ENCODE results near the gene GRIA3.
"Not testable (repeated sequence)": the region's sequence is repeated elsewhere in the genome, so short reads cannot be mapped to it uniquely, and the experiment has no call there.

GRIA3 gene

GRCh38 chrX:123339221-123339905, 155.3 kb downstream of the GRIA3 start:
- in situ Hi-C loops (cut with HindIII; ENCODE audit: low sequenced_read_pairs), result no loop called here

- in situ Hi-C loops (cut with HindIII; ENCODE audit: low sequenced_read_pairs), result no loop called here
Measured at GRCh38 chrX:123340696-123341095, 156.6 kb downstream of the GRIA3 start.

DNA sequence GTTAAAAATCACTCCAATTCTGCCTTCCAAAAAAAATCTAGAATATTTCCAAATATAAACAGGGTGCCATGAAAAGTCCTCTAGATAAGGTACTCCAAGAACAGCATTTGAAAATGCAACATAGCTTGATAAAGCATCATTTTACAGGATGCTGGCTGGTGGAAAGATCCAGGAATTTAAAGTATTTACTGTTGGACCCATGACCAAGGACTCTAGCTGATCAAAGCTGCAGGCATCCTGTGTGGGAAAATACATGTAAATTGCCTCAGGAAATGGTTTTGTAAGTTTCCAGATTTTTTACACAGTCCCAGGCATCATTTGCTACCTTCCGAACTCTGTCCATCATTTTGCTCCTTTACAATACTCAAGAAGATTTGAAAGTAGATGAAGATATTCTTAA, 164.4 kb downstream of the GRIA3 start:
- in situ Hi-C loops (cut with HindIII; ENCODE audit: low sequenced_read_pairs), result no loop called here

DNA sequence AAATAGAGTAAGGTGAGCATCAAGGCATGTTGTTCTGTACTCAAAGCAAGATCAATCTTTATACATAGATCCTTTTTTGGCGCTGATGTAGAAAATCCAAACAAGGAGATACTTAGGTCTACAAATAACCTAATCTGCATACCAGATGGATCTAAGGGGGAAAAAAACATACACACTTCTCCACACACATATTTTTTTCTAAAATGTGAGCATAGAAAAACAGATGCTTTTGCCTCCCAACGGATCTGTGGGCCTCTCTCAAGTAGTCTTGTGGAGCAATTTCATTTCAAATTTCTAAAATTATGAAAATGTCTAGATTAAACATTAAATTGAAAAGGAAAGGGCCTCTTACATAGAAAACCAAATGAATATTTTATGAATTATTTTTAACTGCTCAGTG, 166.1 kb downstream of the GRIA3 start:
- in situ Hi-C loops (cut with HindIII; ENCODE audit: low sequenced_read_pairs), result no loop called here

DNA sequence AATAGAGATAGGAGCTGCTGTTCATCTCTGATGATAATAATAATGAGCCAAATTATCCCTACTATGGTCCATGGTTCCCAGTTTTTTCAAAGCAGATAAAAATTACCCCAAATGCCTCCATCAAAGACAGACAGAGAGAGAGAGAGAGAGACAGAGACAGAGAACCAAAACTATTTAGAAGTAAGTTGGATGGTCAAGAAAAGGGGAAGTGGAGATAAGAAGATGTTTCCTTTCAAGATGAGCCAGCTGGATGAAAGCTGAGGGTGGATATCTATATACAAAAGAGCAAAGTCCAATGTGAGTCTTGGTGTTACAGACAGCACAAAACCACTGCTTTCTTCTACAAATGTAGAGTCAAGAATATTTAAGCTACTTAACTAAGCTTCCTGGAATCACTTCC, 173.9 kb downstream of the GRIA3 start:
- in situ Hi-C loops (cut with HindIII; ENCODE audit: low sequenced_read_pairs), result no loop called here

DNA sequence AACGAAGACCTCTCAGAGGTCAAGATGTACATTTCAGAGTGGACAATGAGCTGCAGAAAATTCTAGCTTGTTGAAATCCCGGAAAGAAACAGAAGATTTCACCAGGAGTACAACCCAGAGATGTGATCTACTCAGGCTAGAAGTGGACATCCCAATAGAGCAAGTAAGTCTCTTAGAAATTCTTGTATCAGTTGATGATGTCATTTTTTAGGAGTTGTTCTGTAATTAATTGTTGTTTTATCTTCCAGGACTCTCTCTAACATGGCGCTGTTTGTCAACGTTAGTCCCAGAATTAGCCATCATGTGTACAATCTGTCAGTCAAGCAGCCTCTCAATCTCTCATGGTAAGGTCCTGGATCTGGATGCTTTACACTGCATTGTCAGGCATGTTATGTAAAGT, 174.4 kb downstream of the GRIA3 start:
- in situ Hi-C loops (cut with HindIII; ENCODE audit: low sequenced_read_pairs), result no loop called here

GRCh38 chrX:123361371-123361770, 177.3 kb downstream of the GRIA3 start:
- in situ Hi-C loops (cut with HindIII; ENCODE audit: low sequenced_read_pairs), result no loop called here

DNA sequence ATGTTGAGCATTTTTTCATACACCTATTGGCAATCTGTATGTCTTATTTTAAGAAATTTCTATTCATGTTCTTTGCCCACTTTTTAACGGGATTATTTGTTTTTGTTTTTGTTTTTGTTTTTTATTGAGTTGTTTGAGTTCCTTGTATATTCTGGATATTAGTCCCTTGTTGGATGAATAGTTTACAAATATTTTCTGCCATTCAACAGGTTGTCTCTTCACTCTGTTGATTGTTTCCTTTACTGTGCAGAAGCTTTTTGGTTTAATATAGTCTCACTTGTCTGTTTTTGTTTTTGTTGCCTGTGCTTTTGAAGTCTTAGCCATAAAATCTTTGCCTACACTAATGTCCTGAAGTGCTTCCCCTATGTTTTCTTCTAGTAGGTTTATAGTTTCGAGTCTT, 202.1 kb downstream of the GRIA3 start:
- in situ Hi-C loops (cut with HindIII; ENCODE audit: low sequenced_read_pairs), result not testable (repeated sequence)

- in situ Hi-C loops (cut with HindIII; ENCODE audit: low sequenced_read_pairs), result no loop called here
Measured at GRCh38 chrX:123392921-123393320, 208.8 kb downstream of the GRIA3 start.

DNA sequence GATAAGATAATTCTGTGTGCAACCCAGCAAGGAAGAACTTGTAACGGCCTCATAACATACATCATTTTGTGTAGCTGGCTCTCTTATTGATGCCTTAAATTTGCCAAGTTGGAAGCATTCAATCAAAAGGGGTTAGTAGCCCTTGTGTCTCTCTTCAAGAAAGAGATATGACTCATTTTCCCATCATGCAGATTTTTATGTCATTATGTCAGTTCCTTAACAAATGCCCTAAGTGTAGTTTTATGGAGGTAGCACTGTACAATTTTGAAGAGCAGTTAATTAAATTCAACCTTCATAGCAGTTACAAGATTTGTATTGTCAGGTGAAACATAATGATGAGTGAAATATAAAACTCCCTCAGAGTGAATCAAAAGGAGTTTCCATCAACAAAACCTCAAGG, 215.6 kb downstream of the GRIA3 start:
- in situ Hi-C loops (cut with HindIII; ENCODE audit: low sequenced_read_pairs), result no loop called here

DNA sequence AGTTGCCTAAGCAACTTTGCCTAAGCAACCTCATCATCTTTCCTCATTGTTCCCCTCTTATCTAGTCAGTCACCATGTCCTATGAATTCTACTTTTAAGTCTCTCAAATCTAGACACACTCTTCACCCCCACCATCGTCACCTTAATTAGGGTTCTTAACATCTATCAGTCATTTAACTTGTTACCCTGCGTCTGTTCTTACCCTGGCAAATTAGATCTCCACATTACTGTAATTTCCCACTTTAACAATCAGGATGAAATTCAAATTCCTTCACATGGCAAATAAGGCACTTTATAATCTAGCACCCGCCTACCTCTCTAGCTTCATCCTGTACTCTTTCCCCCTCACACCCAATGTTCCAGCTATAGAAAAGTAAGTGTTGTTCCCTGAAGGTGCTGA, 221.2 kb downstream of the GRIA3 start:
- in situ Hi-C loops (cut with HindIII; ENCODE audit: low sequenced_read_pairs), result no loop called here

GRCh38 chrX:123408821-123409737, 225.0 kb downstream of the GRIA3 start:
- in situ Hi-C loops (cut with HindIII; ENCODE audit: low sequenced_read_pairs), result no loop called here

GRCh38 chrX:123422875-123423274, 238.8 kb downstream of the GRIA3 start:
- in situ Hi-C loops (cut with HindIII; ENCODE audit: low sequenced_read_pairs), result no loop called here

GRCh38 chrX:123424546-123424945, 240.5 kb downstream of the GRIA3 start:
- in situ Hi-C loops (cut with HindIII; ENCODE audit: low sequenced_read_pairs), result no loop called here

DNA sequence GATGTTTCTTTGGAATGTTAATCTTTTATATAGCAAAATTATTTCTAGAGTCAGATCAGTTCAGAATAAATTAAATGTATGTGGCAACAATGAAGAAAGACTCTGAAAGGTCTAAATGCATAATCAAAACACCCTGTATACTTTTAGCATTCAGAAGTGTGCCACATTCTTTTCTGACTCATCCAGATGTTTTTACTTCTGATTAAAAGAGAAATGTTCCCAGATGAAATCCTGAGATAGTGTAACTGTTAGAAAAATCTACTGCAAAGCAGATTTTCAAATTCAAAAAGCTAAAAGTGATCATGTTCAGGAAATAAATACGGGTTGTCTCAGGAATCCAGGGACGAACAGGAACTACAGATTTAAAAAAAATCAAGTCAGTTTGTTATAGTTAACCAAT, 241.4 kb downstream of the GRIA3 start:
- in situ Hi-C loops (cut with HindIII; ENCODE audit: low sequenced_read_pairs), result no loop called here

GRCh38 chrX:123425904-123426303, 241.8 kb downstream of the GRIA3 start:
- in situ Hi-C loops (cut with HindIII; ENCODE audit: low sequenced_read_pairs), result no loop called here

DNA sequence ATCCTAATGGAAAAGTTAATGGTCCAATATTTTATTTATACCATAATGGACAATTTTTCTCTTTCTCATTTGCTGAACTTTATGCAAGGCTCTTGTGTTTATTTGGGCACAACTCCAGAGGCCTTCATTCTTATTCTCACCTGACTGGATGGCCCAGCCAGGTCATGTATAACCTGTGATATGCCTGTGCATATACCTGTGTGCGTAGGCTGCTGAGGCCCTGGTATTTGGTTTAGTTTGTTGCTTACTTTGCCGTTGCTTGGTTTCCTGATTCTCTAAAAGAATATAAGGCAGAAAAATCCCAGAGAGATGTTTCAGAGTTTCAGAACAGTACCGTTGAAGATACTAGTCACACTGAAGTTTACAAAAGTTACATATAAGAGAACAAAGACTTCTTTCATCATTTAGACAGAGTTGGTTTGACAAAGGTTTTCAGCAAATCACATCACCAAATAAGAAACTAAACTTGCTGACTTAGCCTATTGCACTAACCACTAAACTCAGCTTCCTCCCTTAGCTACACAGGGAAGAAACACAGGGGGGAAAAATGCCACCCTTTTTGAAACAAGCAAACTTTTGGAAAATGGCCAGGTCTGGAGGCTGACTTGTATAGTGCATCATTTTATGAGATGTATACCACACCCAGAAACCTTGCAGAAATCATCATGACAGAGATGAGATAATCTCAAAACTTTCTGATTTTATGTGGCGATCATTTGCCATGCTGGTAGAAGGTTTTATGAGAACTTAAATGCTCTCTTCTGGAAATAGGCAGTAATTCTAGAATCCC, 248.5 kb downstream of the GRIA3 start:
- in situ Hi-C loops (cut with HindIII; ENCODE audit: low sequenced_read_pairs), result no loop called here

DNA sequence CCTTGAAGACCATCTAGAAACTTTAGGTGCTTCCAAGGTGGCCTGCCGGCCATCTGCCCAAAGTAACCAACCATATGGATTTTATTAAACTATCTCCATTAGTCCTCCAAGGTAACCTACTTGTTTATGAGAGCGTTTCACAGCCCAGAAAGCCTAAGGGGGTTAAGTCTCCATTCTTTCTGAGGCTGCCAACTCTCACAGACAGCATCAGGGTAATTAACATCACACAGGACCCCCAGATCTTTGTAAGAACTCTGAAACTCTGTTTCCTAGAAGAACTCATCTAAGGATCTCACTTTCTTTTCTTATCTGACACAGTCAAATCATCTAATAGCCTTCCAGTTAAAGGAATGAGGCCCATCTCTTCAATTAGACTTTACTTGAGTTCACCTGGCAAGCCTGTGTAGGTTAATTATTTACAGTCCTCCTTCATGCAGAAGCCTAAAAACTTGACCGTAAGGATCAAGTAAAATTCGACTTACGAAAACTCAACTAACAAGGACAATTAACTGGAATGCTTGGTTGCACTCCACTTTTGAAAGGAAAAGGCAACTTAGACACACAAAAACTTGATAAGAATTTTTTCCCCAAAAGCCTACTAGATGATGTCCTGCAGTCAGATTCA, 252.5 kb downstream of the GRIA3 start:
- in situ Hi-C loops (cut with HindIII; ENCODE audit: low sequenced_read_pairs), result no loop called here

DNA sequence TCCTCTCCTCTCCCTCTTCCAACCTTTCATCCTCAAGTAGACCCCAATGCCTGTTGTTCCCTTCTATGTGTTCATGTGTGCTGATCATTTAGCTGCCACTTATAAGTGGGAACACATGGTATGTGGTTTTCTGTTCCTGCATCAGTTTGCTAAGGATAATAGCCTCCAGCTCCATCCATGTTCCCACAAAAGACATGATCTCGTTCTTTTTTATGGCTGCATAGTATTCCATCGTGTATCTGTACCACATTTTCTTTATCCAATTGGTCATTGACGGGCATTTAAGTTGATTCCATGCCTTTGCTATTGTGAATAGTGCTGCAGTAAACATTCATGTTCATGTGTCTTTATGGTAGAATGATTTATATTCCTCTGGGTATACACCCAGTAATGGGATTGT, 255.8 kb downstream of the GRIA3 start:
- in situ Hi-C loops (cut with HindIII; ENCODE audit: low sequenced_read_pairs), result not testable (repeated sequence)

- in situ Hi-C loops (cut with HindIII; ENCODE audit: low sequenced_read_pairs), result no loop called here
Measured at GRCh38 chrX:123442764-123443163, 258.7 kb downstream of the GRIA3 start.

DNA sequence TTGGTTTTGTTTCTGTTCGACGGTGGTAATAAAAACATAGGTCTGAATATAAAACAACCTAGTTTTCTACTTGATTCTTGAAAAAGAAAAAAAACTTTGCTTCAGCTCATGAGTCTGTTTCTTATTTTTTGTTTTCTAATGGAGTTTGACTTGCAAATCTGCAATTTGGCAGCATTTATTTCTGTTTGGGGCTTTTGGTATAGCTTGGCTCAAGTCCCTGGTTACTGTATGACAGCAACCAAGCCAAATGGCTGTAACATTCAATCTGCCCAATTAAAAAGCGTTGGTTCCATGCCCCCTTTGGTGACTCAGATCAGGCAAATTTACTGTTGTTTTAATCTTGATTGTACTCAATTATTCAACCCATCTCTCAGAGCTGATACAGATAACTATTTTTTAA, 263.4 kb downstream of the GRIA3 start:
- in situ Hi-C loops (cut with HindIII; ENCODE audit: low sequenced_read_pairs), result no loop called here

Measured in DLD1 (cell line).